IMR-90 (cell line): Measurements from ENCODE around the gene SLC29A3. TPM values are rescaled to one million over a fixed set of nuclear protein-coding genes. Genes with fewer than 3 reads are reported as not detected.

ENCODE experiments used
- ATAC-seq: fragments of 200-7000 bp; cut with Tn5 transposase; 2 replicates; pipeline ENCODE4 v1.9.1; 2020; ENCODE audit warnings: low read depth, mild to moderate bottlenecking, moderate library complexity
- BruUV-seq: library from RNA; stranded (reverse); fragments of 400-500 nt; replicated peaks from 2 replicates; lab custom pipeline; 2021; lab: Mats Ljungman, UMichigan
- CTCF ChIA-PET: fragments of 300-600 bp; formaldehyde crosslinking; extraction: SDS; loops from one replicate; lab custom pipeline; 2021; ENCODE audit warnings: antibody characterized with exemption; lab: Yijun Ruan, JAX
- POLR2A ChIA-PET: fragments of 300-600 bp; sonication (Branson Sonifier 250); formaldehyde crosslinking; loops from one replicate; lab custom pipeline; 2022; ENCODE audit warnings: antibody characterized with exemption; ENCODE audit not compliant: unreplicated experiment; lab: Charles Lee
- DNase-seq: peaks from one replicate; pipeline ENCODE4 v3.0.0; 2013
- H2AFZ ChIP-seq: replicated peaks from 2 replicates; pipeline ENCODE3; 2013; ENCODE audit warnings: low read length, mild to moderate bottlenecking; ENCODE audit not compliant: poor library complexity
- H2AK5ac ChIP-seq: 2 replicates; pipeline ENCODE4 v1.6.1; 2013; ENCODE audit warnings: low read depth, low read length, inconsistent platforms
- H2AK9ac ChIP-seq: replicated peaks from 2 replicates; pipeline ENCODE3; 2013; ENCODE audit warnings: mild to moderate bottlenecking, low read depth, low read length, moderate library complexity; ENCODE audit not compliant: poor library complexity
- H2BK120ac ChIP-seq: 2 replicates; pipeline ENCODE4 v1.6.1; 2013; ENCODE audit warnings: low read depth, low read length, inconsistent platforms
- H2BK15ac ChIP-seq: 3 replicates; pipeline ENCODE4 v1.6.1; 2013; ENCODE audit warnings: low read depth, low read length, inconsistent platforms
- H2BK20ac ChIP-seq: 2 replicates; pipeline ENCODE4 v1.6.1; 2013; ENCODE audit warnings: low read depth, mild to moderate bottlenecking, inconsistent platforms, low read length, moderate library complexity
- H2BK5ac ChIP-seq: 2 replicates; pipeline ENCODE4 v1.6.1; 2013; ENCODE audit warnings: mild to moderate bottlenecking, low read depth, low read length, inconsistent platforms; ENCODE audit not compliant: poor library complexity, severe bottlenecking
- H3K14ac ChIP-seq: replicated peaks from 2 replicates; pipeline ENCODE4 v1.6.1; 2013; ENCODE audit warnings: low read depth, low read length, inconsistent platforms
- H3K18ac ChIP-seq: 2 replicates; pipeline ENCODE4 v1.6.1; 2013; ENCODE audit warnings: low read depth, low read length, control low read depth
- H3K23ac ChIP-seq: 2 replicates; pipeline ENCODE4 v1.6.1; 2013; ENCODE audit warnings: low read depth, low read length, inconsistent platforms
- H3K27ac ChIP-seq: 2 replicates; pipeline ENCODE4 v1.5.1; 2013; ENCODE audit warnings: mild to moderate bottlenecking, control low read depth, low read length; ENCODE audit not compliant: insufficient read depth
- H3K27me3 ChIP-seq: 2 replicates; pipeline ENCODE4 v1.6.1; 2013; ENCODE audit warnings: low read length; ENCODE audit not compliant: control insufficient read depth, insufficient read depth
- H3K36me3 ChIP-seq: 2 replicates; pipeline ENCODE4 v1.6.1; 2013; ENCODE audit warnings: low read length, mixed read lengths; ENCODE audit not compliant: control insufficient read depth, insufficient read depth
- H3K4ac ChIP-seq: 2 replicates; pipeline ENCODE4 v1.6.1; 2013; ENCODE audit warnings: low read depth, low read length, inconsistent platforms
- H3K4me1 ChIP-seq: 2 replicates; pipeline ENCODE4 v1.6.1; 2013; ENCODE audit warnings: low read length, mixed read lengths; ENCODE audit not compliant: control insufficient read depth, insufficient read depth
- H3K4me2 ChIP-seq: 2 replicates; pipeline ENCODE4 v1.6.1; 2013; ENCODE audit warnings: low read depth, mild to moderate bottlenecking, control low read depth, low read length, moderate library complexity
- H3K4me3 ChIP-seq: 2 replicates; pipeline ENCODE4 v1.5.1; 2013; ENCODE audit warnings: low read depth, mild to moderate bottlenecking, control low read depth, low read length, moderate library complexity; ENCODE audit not compliant: insufficient read depth
- H3K56ac ChIP-seq: 2 replicates; pipeline ENCODE4 v1.6.1; 2013; ENCODE audit warnings: low read length, inconsistent platforms; ENCODE audit not compliant: insufficient read depth; ENCODE audit errors: extremely low read depth
- H3K79me1 ChIP-seq, 2 experiments: 2 replicates each; pipeline ENCODE4 v1.6.1; 2013; ENCODE audit warnings: low read length in 2 of 2, inconsistent platforms in 1 of 2, low read depth in 1 of 2
- H3K9ac ChIP-seq: 2 replicates; pipeline ENCODE4 v1.6.1; 2013; ENCODE audit warnings: low read depth, low read length, control low read depth
- H3K9me1 ChIP-seq: 2 replicates; pipeline ENCODE4 v1.6.1; 2013; ENCODE audit warnings: low read length, inconsistent platforms; ENCODE audit not compliant: insufficient read depth
- H3K9me3 ChIP-seq: 2 replicates; pipeline ENCODE4 v1.6.1; 2013; ENCODE audit warnings: low read length; ENCODE audit not compliant: control insufficient read depth, insufficient read depth
- H4K20me1 ChIP-seq: 2 replicates; pipeline ENCODE4 v1.6.1; 2013; ENCODE audit warnings: low read length, inconsistent platforms; ENCODE audit not compliant: insufficient read depth
- H4K5ac ChIP-seq: 2 replicates; pipeline ENCODE4 v1.6.1; 2013; ENCODE audit warnings: mild to moderate bottlenecking, low read depth, low read length, control low read depth
- H4K8ac ChIP-seq, 2 experiments: 2 replicates each; pipeline ENCODE4 v1.6.1; 2013; ENCODE audit warnings: low read depth in 2 of 2, low read length in 2 of 2, control low read depth in 1 of 2, inconsistent platforms in 1 of 2
- H4K91ac ChIP-seq: 2 replicates; pipeline ENCODE4 v1.6.1; 2013; ENCODE audit warnings: low read depth, low read length, inconsistent platforms; ENCODE audit not compliant: insufficient read depth
- CHD1 ChIP-seq: IDR thresholded peaks from 2 replicates; pipeline ENCODE4 v1.6.1; 2012; ENCODE audit warnings: low read depth, low read length, improper control_type of control experiment
- MAZ ChIP-seq: IDR thresholded peaks from 2 replicates; pipeline ENCODE4 v1.6.1; 2012; ENCODE audit warnings: low read depth, mild to moderate bottlenecking, low read length, improper control_type of control experiment, moderate library complexity, borderline replicate concordance
- RAD21 ChIP-seq: IDR thresholded peaks from 2 replicates; pipeline ENCODE4 v1.6.1; 2012; ENCODE audit warnings: low read length, improper control_type of control experiment
- WGBS, 2 experiments: methylation state at CpG; one replicate each; pipeline versions ENCODE4 v1.1.5 to v1.1.7; 2013; ENCODE audit warnings: missing lambda C conversion rate in 2 of 2; ENCODE audit not compliant: insufficient read length in 1 of 2; ENCODE audit errors: extremely low coverage in 2 of 2; 5-methylcytosine and 5-hydroxymethylcytosine counted together
- dilution Hi-C: fragments of 300-500 bp; cut with HindIII; formaldehyde crosslinking; loops from one replicate; pipeline ENCODE4 v1.14.3; 2018; ENCODE audit warnings: low sequenced_read_pairs; ENCODE audit not compliant: unreplicated experiment
- in situ Hi-C: fragments of 300-500 bp; cut with MboI; formaldehyde crosslinking; loops from 3 replicates; pipeline ENCODE4 v1.14.3; 2019; ENCODE audit warnings: low sequenced_read_pairs, inconsistent platforms, mixed read lengths
- intact Hi-C: fragments of 100-400 bp; cut with micrococcal nuclease; formaldehyde crosslinking; loops from 2 replicates; pipeline ENCODE4 v1.10.0; 2022
- polyA plus RNA-seq, 3 experiments: library from polyadenylated mRNA; depleted of rRNA; stranded (reverse); fragments of >200 nt; gene quantifications; 2 replicates each; pipeline ENCODE4 v1.2.3, GENCODE V29; 2012; ENCODE audit warnings: low replicate concordance in 1 of 3
- total RNA-seq: library from RNA; depleted of rRNA; stranded (reverse); fragments of >200 nt; gene quantifications from 2 replicates; pipeline ENCODE4 v1.2.3, GENCODE V29; 2012

SLC29A3 gene
- total and polyA plus RNA-seq, 2 of the 4 experiments (the other 2 are of a cell fraction): 0.72 to 3.0 TPM

GRCh38 chr10:71316056-71316785 lies 2.8 kb upstream of the SLC29A3 start:
- H3K18ac ChIP-seq: no peak overlapping the region
- H2AFZ ChIP-seq: no peak overlapping the region
- DNase-seq: peak; percentile 4
- ChIA-PET POLR2A (no interaction called here), CTCF (interaction anchor here (1.0 kb wide), 1 partner anchor 254 kb away, joined by 3 read pairs; no protein-coding TSS in a partner anchor)
- WGBS, 2 experiments: no CpG with 5 or more reads among the region's 3 CpGs
- H3K27me3 ChIP-seq: peaks cover 2% of the 10 kb centered on the region
- no peaks in the 10 kb centered on the region for H3K9me3 ChIP-seq
- H2AK5ac ChIP-seq: no peak overlapping the region
- no peak overlapping the region for H3K23ac ChIP-seq
- no peak overlapping the region for H2BK15ac ChIP-seq
- no peak overlapping the region for H4K8ac ChIP-seq
- peaks cover 4% of the 10 kb centered on the region; the same call in 1 of the 2 replicates for H3K4me1 ChIP-seq
- no peak overlapping the region for H2AK9ac ChIP-seq
- no peaks in the 10 kb centered on the region for H3K36me3 ChIP-seq
- no peak overlapping the region for H2BK120ac ChIP-seq
- H3K4me3 ChIP-seq: no peak overlapping the region
- H3K9ac ChIP-seq: no peak overlapping the region
- in situ Hi-C loops (loop anchor here (10.0 kb wide), 2 partner anchors 289 to 499 kb away; no protein-coding TSS in a partner anchor), intact Hi-C loops (loop anchor here (5.0 to 10.0 kb wide), 2 partner anchors 61 to 729 kb away; no protein-coding TSS in a partner anchor), dilution Hi-C loops (no loop called here)
- no peak overlapping the region for H3K56ac ChIP-seq
- H4K20me1 ChIP-seq: no peaks in the 10 kb centered on the region
- no peak overlapping the region for H3K14ac ChIP-seq
- no peak for ATAC-seq
- H3K4ac ChIP-seq: no peak overlapping the region
- H4K5ac ChIP-seq: no peak overlapping the region
- H3K79me1 ChIP-seq: no peaks in the 10 kb centered on the region
- no TSS peak for BruUV-seq
- H2BK5ac ChIP-seq: no peak overlapping the region
- no peaks in the 10 kb centered on the region; the same call in 1 of the 2 replicates for H3K9me1 ChIP-seq
- H3K27ac ChIP-seq: no peak overlapping the region
- H2BK20ac ChIP-seq: no peak overlapping the region
- TF ChIP-seq RAD21 (no peak), CHD1 (no peak), MAZ (no peak)
- no peak overlapping the region for H4K91ac ChIP-seq
- no peak overlapping the region for H3K4me2 ChIP-seq
